Progenitor cell of endocrine pancreas (in vitro differentiated cells): ENCODE measurements around the gene RECQL5. TPM values are rescaled to one million over a fixed set of nuclear protein-coding genes. Genes with fewer than 3 reads are reported as not detected.
A peak's percentile ranks its signal among the peaks of the same experiment; 100 is the strongest.

Experiments used
- DNase-seq: peaks from one replicate; pipeline ENCODE4 v3.0.0; 2021; ENCODE audit warnings: low spot score; ENCODE audit not compliant: unreplicated experiment
- H3K27ac Mint-ChIP-seq: 2 replicates; pipeline ENCODE4 v1.8.0; 2021; ENCODE audit warnings: mild to moderate bottlenecking, moderate library complexity, mixed read lengths
- H3K27me3 Mint-ChIP-seq: 2 replicates; pipeline ENCODE4 v1.8.0; 2021; ENCODE audit warnings: mixed read lengths
- H3K36me3 Mint-ChIP-seq: 2 replicates; pipeline ENCODE4 v1.8.0; 2022; ENCODE audit warnings: mixed read lengths; ENCODE audit not compliant: insufficient read depth
- H3K4me1 Mint-ChIP-seq: 2 replicates; pipeline ENCODE4 v1.8.0; 2021; ENCODE audit warnings: low read depth, mixed read lengths
- H3K4me3 Mint-ChIP-seq: 2 replicates; pipeline ENCODE4 v1.8.0; 2021; ENCODE audit warnings: low read depth, mild to moderate bottlenecking, moderate library complexity, mixed read lengths
- H3K9me3 Mint-ChIP-seq: 2 replicates; pipeline ENCODE4 v1.8.0; 2021; ENCODE audit warnings: low read depth, mixed read lengths
- total RNA-seq: library from RNA; stranded (reverse); gene quantifications from 2 replicates; pipeline ENCODE4 v1.2.1, GENCODE V29; 2021
- TF ChIP-seq, protein P1 (sequence below): fragments of 200-600 bp; sonication (generic); IDR thresholded peaks from one replicate; pipeline ENCODE4 v1.5.0; 2021; ENCODE audit warnings: antibody characterized with exemption, mild to moderate bottlenecking; ENCODE audit not compliant: unreplicated experiment

The RECQL5 gene
- total RNA-seq, 1 donor from 2014 or later = 67.7 TPM

DNA sequence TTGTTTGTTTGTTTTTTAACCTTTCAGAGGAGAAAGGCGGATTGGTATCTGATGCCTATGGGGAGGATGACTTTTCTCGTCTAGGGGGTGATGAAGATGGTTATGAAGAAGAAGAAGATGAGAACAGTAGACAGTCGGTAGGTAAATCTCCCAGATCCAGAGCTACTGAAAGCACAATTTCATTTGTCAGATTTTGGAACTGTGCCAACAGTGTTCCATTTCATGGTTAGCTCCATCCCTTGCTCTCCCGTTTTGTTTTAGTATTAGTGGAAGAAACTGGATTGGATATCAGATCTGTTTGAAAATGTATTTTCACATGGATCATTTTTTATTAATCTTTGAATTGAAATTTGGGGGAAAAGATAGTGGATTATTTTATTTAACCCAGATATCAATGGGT lies 1.5 kb upstream of the RECQL5 start:
- TF ChIP-seq, protein P1, sequence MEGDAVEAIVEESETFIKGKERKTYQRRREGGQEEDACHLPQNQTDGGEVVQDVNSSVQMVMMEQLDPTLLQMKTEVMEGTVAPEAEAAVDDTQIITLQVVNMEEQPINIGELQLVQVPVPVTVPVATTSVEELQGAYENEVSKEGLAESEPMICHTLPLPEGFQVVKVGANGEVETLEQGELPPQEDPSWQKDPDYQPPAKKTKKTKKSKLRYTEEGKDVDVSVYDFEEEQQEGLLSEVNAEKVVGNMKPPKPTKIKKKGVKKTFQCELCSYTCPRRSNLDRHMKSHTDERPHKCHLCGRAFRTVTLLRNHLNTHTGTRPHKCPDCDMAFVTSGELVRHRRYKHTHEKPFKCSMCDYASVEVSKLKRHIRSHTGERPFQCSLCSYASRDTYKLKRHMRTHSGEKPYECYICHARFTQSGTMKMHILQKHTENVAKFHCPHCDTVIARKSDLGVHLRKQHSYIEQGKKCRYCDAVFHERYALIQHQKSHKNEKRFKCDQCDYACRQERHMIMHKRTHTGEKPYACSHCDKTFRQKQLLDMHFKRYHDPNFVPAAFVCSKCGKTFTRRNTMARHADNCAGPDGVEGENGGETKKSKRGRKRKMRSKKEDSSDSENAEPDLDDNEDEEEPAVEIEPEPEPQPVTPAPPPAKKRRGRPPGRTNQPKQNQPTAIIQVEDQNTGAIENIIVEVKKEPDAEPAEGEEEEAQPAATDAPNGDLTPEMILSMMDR = no peak
- H3K36me3 Mint-ChIP-seq = peaks cover 14% of the 10 kb centered on the region

DNA sequence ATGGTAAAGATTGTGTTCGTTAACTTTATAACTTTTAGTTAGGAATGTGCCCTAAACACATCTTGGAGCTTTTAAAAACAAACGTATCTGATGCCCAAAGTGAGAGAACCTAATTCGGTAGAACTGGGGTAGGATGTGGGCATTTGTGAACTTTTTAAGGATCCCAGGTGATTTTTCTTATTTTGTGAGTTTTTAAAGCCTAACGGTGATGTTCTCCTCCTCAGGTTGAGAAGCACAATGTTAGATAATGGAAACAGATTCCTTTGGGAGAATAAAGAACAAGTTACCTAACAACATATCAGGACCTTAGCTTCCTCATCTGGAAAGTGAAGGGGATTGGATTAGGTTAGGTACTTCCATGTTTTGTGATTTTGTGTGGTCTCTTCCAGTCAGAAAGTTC lies 871 bp upstream of the RECQL5 start:
- TF ChIP-seq, protein P1 = no peak
- no peak overlapping the region for H3K4me3 Mint-ChIP-seq
- H3K4me1 Mint-ChIP-seq = peaks cover 9% of the 10 kb centered on the region
- no peak overlapping the region for H3K27ac Mint-ChIP-seq
- no peaks in the 10 kb centered on the region for H3K9me3 Mint-ChIP-seq
- DNase-seq = no peak
- peaks cover 12% of the 10 kb centered on the region for H3K36me3 Mint-ChIP-seq
- H3K27me3 Mint-ChIP-seq = no peaks in the 10 kb centered on the region

More for the DNA sequence above, 1.5 kb upstream of the RECQL5 start:
- DNase-seq = no peak
- Mint-ChIP-seq H3K4me1 (peaks cover 9% of the 10 kb centered on the region), H3K27me3 (no peaks in the 10 kb centered on the region), H3K9me3 (no peaks in the 10 kb centered on the region), H3K27ac (peak overlapping the region; percentile 50), H3K4me3 (no peak overlapping the region)

DNA sequence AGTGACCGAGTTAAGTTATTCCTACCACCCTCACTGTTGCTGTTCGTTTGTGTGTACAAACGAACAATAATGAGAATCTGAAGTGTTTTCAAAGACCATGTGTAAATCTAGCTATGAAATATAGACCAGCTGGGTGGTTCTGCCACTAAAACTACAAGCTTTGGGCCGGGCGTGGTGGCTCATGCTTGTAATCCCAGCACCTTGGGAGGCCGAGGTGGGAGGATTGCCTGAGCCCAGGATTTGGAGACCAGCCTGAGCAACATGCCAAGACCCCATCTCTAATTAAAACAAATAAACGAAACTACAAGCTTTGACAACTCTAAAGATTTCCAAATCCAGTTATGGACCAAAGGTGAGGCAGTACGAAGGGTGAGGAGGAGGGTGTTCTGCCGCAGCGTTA lies 973 bp downstream of the RECQL5 start:
- peak overlapping the region; percentile 67 for H3K4me3 Mint-ChIP-seq
- TF ChIP-seq, protein P1 = no peak
- H3K27ac Mint-ChIP-seq = peak overlapping the region; percentile 16
- peaks cover 10% of the 10 kb centered on the region for H3K36me3 Mint-ChIP-seq
- H3K27me3 Mint-ChIP-seq = no peaks in the 10 kb centered on the region
- H3K4me1 Mint-ChIP-seq = peaks cover 9% of the 10 kb centered on the region
- DNase-seq = no peak
- no peaks in the 10 kb centered on the region for H3K9me3 Mint-ChIP-seq

DNA sequence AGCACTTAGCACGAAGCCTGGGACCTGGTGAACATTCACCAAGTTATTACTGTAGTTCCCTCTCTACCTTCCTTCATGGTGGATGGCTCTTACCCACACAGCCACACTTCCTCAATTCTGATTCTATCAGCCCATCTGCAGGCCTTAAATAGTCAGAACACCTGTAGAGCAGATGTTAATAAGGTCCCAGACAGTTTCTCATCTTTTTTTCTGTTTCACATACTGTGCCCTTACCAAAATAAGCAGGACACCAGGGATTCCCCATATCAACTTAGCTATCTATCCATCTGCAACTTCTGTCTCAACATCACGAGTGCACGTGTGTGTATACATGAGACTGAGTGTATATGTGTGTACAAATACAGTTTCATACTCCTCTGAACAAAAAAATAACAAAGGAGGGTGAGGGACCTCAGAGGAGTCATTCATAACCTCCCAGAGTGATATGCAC lies 2.8 kb downstream of the RECQL5 start:
- no peak for DNase-seq
- H3K9me3 Mint-ChIP-seq = no peaks in the 10 kb centered on the region
- H3K36me3 Mint-ChIP-seq = peaks cover 6% of the 10 kb centered on the region
- H3K4me1 Mint-ChIP-seq = peaks cover 9% of the 10 kb centered on the region
- no peak overlapping the region for H3K4me3 Mint-ChIP-seq
- H3K27me3 Mint-ChIP-seq = no peaks in the 10 kb centered on the region
- TF ChIP-seq, protein P1 = no peak
- no peak overlapping the region for H3K27ac Mint-ChIP-seq

DNA sequence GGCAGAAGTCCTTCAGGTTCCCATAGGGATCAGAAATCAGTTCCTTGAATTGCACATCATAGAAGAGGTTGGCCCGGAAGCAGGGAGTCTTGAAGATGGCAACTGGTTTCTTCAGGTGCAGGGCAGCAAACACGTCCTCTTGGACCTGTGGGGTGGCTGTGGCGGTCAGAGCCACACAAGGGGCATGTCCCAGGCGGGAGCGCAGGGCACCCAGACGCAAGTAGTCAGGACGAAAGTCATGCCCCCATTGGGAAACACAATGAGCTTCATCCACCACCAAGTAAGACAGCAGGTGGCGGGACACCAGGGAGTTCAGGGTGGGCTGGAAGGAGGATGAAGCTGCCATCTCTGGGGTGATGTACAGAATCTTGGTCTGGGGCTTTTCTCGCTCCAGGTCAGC lies 4.4 kb downstream of the RECQL5 start:
- no peak overlapping the region for H3K4me3 Mint-ChIP-seq
- TF ChIP-seq, protein P1 = no peak
- DNase-seq = no peak
- H3K27me3 Mint-ChIP-seq = no peaks in the 10 kb centered on the region
- H3K36me3 Mint-ChIP-seq = no peaks in the 10 kb centered on the region
- H3K27ac Mint-ChIP-seq = no peak overlapping the region
- peaks cover 5% of the 10 kb centered on the region for H3K4me1 Mint-ChIP-seq
- H3K9me3 Mint-ChIP-seq = no peaks in the 10 kb centered on the region
